Neutrophil (primary cell): ENCODE results near the gene GANAB.

Experiments used
- H3K27ac ChIP-seq: fragments of 200-600 bp; sonication (generic); 2 replicates; pipeline ENCODE4 v1.5.1; 2016; ENCODE audit warnings: mild to moderate bottlenecking, moderate library complexity
- H3K27me3 ChIP-seq: fragments of 200-600 bp; sonication (generic); 2 replicates; pipeline ENCODE4 v1.6.0; 2016; ENCODE audit warnings: mild to moderate bottlenecking
- H3K36me3 ChIP-seq: fragments of 200-600 bp; sonication (generic); 2 replicates; pipeline ENCODE4 v1.5.1; 2017
- H3K4me1 ChIP-seq, 2 experiments: fragments of 200-600 bp in 1 of 2; sonication (generic) in 1 of 2; 1 replicate in 1 of 2; 2 replicates in 1 of 2; pipeline versions ENCODE4 v1.5.1 to v1.6.1; 2013 to 2016; ENCODE audit warnings: low read depth in 1 of 2, low read length in 1 of 2, mild to moderate bottlenecking in 1 of 2, moderate library complexity in 1 of 2; ENCODE audit not compliant: control insufficient read depth in 1 of 2, insufficient read depth in 1 of 2
- H3K4me3 ChIP-seq, 2 experiments: fragments of 200-600 bp in 1 of 2; sonication (generic) in 1 of 2; 1 replicate in 1 of 2; 2 replicates in 1 of 2; pipeline ENCODE4 v1.5.1; 2013 to 2016; ENCODE audit warnings: low read depth in 1 of 2, low read length in 1 of 2, mild to moderate bottlenecking in 1 of 2, moderate library complexity in 1 of 2
- H3K9me3 ChIP-seq: fragments of 200-600 bp; sonication (generic); 2 replicates; pipeline ENCODE4 v1.5.1; 2016
- TF ChIP-seq, protein P1 (sequence below): fragments of 200-600 bp; sonication (generic); IDR thresholded peaks from 2 replicates; pipeline ENCODE4 v1.5.1; 2016; ENCODE audit warnings: antibody characterized with exemption

GANAB gene

DNA sequence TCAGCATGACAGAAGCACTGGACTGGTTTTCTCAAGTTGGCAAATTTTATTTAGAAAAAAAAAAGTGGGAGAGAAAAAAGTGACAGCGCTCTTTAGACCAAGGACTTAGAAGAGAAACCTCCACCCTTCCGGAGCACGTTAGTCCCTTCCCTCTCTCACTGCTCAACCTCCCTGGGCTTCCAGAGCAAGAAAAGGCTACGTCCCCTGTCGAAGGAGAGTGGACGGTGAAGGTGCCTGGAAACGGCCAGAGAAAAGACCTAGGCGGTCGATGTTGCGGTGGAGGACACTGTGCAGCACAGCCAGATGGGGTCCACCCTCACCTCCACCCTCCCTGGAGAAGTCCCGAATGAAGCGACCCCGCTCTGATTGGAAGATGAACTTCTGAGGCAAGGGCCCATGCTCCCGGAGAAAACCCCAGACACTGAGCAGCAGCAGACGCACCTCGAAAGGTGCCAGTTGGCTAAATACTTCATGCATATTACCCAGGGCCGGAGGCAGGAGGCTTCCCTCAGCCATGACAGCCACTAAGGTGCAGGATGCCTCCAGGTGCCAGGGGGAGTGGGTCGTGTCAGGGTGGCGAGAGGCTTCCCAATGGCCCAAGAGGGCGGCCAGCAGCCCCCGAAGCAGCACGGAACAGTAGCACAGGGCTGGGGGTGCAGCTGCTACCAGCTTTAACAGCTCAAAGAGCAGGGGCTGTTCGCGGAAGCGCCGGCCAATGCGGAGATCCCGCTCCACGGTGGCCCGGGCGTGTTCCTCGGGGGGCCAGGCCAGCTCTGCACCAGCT is 604 bp upstream of the GANAB start:
- Histone ChIP-seq H3K4me1 (peaks cover 14 to 20% of the 10 kb centered on the region in 2 experiments), H3K27ac (peak overlapping the region; percentile 77), H3K27me3 (no peaks in the 10 kb centered on the region), H3K9me3 (no peaks in the 10 kb centered on the region), H3K4me3 (peak overlapping the region; percentile 81 to 88), H3K36me3 (peaks cover 26% of the 10 kb centered on the region)
- TF ChIP-seq, protein P1, sequence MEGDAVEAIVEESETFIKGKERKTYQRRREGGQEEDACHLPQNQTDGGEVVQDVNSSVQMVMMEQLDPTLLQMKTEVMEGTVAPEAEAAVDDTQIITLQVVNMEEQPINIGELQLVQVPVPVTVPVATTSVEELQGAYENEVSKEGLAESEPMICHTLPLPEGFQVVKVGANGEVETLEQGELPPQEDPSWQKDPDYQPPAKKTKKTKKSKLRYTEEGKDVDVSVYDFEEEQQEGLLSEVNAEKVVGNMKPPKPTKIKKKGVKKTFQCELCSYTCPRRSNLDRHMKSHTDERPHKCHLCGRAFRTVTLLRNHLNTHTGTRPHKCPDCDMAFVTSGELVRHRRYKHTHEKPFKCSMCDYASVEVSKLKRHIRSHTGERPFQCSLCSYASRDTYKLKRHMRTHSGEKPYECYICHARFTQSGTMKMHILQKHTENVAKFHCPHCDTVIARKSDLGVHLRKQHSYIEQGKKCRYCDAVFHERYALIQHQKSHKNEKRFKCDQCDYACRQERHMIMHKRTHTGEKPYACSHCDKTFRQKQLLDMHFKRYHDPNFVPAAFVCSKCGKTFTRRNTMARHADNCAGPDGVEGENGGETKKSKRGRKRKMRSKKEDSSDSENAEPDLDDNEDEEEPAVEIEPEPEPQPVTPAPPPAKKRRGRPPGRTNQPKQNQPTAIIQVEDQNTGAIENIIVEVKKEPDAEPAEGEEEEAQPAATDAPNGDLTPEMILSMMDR, result no peak

- Histone ChIP-seq H3K36me3 (peaks cover 26% of the 10 kb centered on the region), H3K27me3 (no peaks in the 10 kb centered on the region), H3K4me1 (peaks cover 14 to 16% of the 10 kb centered on the region in 2 experiments), H3K9me3 (no peaks in the 10 kb centered on the region), H3K4me3 (peak overlapping the region; percentile 81 to 88), H3K27ac (peak overlapping the region; percentile 77)
- TF ChIP-seq, protein P1, result no peak
These were observed 805 bp downstream of the GANAB start for GRCh38 chr11:62645671-62645945.

DNA sequence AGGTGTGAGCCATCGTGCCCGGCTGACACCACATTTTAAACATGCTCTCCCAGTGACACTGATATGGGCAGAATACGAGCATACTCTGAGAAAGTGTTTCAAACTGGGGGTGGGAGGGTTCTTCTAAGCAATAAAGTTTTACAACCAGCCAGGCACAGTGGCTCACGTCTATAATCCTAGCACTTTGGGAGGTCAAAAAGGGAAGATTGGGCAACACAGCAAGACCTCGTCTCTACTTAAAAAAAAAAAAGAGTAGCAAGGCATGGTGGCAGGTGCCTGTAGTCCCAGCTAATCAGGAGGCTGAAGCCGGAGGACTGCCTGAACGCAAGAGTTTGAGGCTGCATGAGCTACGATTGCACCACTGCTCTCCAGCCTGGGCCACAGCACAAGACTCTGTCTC is 2.2 kb downstream of the GANAB start:
- Histone ChIP-seq H3K36me3 (peaks cover 21% of the 10 kb centered on the region), H3K27me3 (no peaks in the 10 kb centered on the region), H3K9me3 (no peaks in the 10 kb centered on the region), H3K27ac (no peak overlapping the region), H3K4me3 (no peak overlapping the region), H3K4me1 (peaks cover 14 to 16% of the 10 kb centered on the region in 2 experiments)
- TF ChIP-seq, protein P1, result no peak

GRCh38 chr11:62632492-62632891 is 13.9 kb downstream of the GANAB start:
- TF ChIP-seq, protein P1, result no peak
- Histone ChIP-seq H3K4me1 (no peaks in the 10 kb centered on the region), H3K4me3 (no peak overlapping the region), H3K27ac (no peak overlapping the region), H3K36me3 (peaks cover 80% of the 10 kb centered on the region), H3K27me3 (no peaks in the 10 kb centered on the region), H3K9me3 (no peaks in the 10 kb centered on the region)

GRCh38 chr11:62627713-62628112 is 18.7 kb downstream of the GANAB start:
- no peaks in the 10 kb centered on the region for H3K9me3 ChIP-seq
- TF ChIP-seq, protein P1, result no peak
- no peak overlapping the region for H3K27ac ChIP-seq
- H3K4me3 ChIP-seq, result no peak overlapping the region
- no peaks in the 10 kb centered on the region for H3K4me1 ChIP-seq
- no peaks in the 10 kb centered on the region for H3K27me3 ChIP-seq
- H3K36me3 ChIP-seq, result peaks cover 78% of the 10 kb centered on the region
